Measurements from ENCODE around the gene CD93. TPM values are rescaled to one million over a fixed set of nuclear protein-coding genes. Genes with fewer than 3 reads are reported as not detected.

CD93 gene
- total RNA-seq, 4 donors from 2014 or later: 17.3 to 22.2 (median 21.1) TPM

DNA sequence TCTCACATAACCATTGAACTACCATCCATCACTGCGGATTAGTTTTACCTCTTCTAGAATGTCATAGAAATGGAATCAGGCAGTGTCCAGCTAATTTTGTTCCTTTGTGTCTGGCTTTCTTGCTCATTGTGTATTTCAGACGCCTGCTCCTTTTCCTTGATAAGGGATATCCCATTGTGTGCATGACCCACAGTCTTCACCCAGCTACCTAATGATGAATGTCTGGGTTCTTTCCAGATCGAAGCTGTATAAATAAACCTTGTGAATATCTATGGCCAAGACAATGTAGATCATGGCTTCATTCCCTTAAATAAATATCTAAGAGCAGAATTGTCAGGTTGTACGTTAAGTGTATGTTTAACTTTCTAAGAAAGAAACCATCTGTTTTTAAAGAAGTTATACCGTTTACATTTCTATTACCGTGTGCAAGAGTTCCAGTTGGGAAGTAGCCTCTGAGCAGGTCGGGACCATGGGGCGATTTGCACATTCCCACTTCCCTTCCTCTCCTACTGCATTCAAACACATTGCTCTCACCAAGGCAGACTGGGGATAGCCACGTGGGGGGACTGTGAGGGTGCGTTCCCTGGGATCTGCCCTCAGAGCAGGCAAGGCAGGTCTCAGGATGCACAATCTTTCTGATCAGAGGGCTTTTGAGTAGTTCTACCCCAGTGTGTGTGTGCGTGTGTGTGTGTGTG, 13.1 kb downstream of the CD93 start:
- Histone ChIP-seq H3K4me1 (peaks cover 0 to 5% of the 10 kb centered on the region in 2 donors), H3K27me3 (no peaks in the 10 kb centered on the region), H3K36me3 (no peaks in the 10 kb centered on the region), H3K4me3 (no peak overlapping the region), H3K9me3 (no peaks in the 10 kb centered on the region), H3K27ac (no peak overlapping the region)
- DNase-seq (no peak), ATAC-seq (no peak)
- TF ChIP-seq POLR2A (IDR thresholded peaks at IDR 0.05) (no peak), CTCF (IDR thresholded peaks at IDR 0.05 in 4 of 5, conservative IDR thresholded peaks at IDR 0.05 in 1 of 5) (no peak)
- in situ Hi-C loops (cut with MboI; ENCODE audit: low sequenced_read_pairs in 4 of 4): no loop called here
- intact Hi-C loops (cut with DNase I; ENCODE audit: low total_unique reads): no loop called here

DNA sequence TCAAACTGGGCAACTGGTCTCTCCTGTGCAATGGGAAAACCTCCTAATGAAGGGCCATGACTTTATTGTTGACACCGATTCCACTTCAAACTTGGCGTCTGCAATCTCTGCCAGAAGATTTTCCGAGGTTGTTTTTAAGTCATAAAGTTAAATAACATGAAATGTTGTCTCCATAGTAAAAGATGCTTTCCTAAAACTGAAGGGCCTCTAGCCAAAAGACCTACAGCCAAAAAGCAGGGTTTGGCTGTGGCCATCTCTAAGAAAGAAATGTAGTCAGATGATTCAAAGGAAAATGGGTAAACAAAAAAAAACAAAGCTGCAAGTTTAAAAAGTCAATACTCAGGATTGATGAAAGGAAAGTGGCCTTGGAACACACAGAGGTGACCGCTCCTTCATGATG, 14.1 kb downstream of the CD93 start:
- no peaks in the 10 kb centered on the region for H3K27me3 ChIP-seq
- no peak for TF ChIP-seq POLR2A (IDR thresholded peaks at IDR 0.05)
- no peak for TF ChIP-seq CTCF (IDR thresholded peaks at IDR 0.05 in 4 of 5, conservative IDR thresholded peaks at IDR 0.05 in 1 of 5)
- H3K4me3 ChIP-seq: no peak overlapping the region
- H3K36me3 ChIP-seq: no peaks in the 10 kb centered on the region
- no peaks in the 10 kb centered on the region for H3K4me1 ChIP-seq
- intact Hi-C loops (cut with DNase I; ENCODE audit: low total_unique reads): no loop called here
- H3K27ac ChIP-seq: no peak overlapping the region
- no peak for DNase-seq
- no peak for ATAC-seq
- in situ Hi-C loops (cut with MboI; ENCODE audit: low sequenced_read_pairs in 4 of 4): no loop called here
- no peaks in the 10 kb centered on the region for H3K9me3 ChIP-seq

DNA sequence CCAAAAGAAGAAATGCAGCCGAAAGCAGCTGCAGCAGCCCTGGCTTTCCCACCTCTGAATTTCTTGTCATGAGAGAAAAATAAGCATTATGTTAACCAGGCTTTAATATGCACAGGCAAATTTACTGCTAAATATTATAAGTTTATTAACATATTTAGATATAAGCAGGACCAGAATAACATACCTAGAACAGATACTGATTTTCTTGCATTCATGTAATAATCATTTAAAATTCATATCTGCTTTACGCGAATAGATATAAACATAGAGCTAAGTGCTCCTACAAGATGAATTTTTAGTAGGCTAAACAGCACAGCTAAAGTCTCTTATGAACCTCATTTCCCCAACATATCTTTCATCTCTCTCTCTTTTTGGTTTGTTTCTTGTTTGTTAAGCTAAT, 14.7 kb downstream of the CD93 start:
- no peaks in the 10 kb centered on the region for H3K27me3 ChIP-seq
- no peak overlapping the region for H3K27ac ChIP-seq
- no peaks in the 10 kb centered on the region for H3K36me3 ChIP-seq
- in situ Hi-C loops (cut with MboI; ENCODE audit: low sequenced_read_pairs in 4 of 4): no loop called here
- no peaks in the 10 kb centered on the region for H3K9me3 ChIP-seq
- ATAC-seq (no peak), DNase-seq (no peak)
- no peak overlapping the region for H3K4me3 ChIP-seq
- H3K4me1 ChIP-seq: no peaks in the 10 kb centered on the region
- intact Hi-C loops (cut with DNase I; ENCODE audit: low total_unique reads): no loop called here
- TF ChIP-seq CTCF (IDR thresholded peaks at IDR 0.05 in 4 of 5, conservative IDR thresholded peaks at IDR 0.05 in 1 of 5): no peak
- TF ChIP-seq POLR2A (IDR thresholded peaks at IDR 0.05): no peak

DNA sequence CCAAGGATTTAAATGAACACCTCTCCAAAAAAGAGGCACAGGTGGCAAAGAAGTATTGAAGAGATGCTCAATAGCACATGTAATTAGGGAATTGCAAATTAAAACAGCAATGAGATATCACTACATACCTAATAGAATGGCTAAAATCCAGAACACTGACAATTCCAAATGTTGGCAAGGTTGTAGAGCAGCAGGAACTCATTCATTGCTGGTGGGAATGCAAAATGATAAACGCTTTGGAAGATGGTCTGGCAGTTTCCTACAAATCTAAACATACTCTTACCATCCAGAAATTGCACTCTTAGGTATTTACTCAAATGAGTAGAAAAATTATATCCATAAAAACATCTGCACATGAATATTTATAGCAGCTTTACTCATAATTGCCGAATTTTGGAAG, 17.0 kb downstream of the CD93 start:
- Histone ChIP-seq H3K4me1 (no peaks in the 10 kb centered on the region), H3K4me3 (no peak overlapping the region), H3K9me3 (no peaks in the 10 kb centered on the region), H3K27ac (no peak overlapping the region), H3K36me3 (no peaks in the 10 kb centered on the region), H3K27me3 (no peaks in the 10 kb centered on the region)
- intact Hi-C loops (cut with DNase I; ENCODE audit: low total_unique reads) (no loop called here), in situ Hi-C loops (cut with MboI; ENCODE audit: low sequenced_read_pairs in 4 of 4) (no loop called here)
- no peak for DNase-seq
- TF ChIP-seq POLR2A (IDR thresholded peaks at IDR 0.05): no peak
- no peak for TF ChIP-seq CTCF (IDR thresholded peaks at IDR 0.05 in 4 of 5, conservative IDR thresholded peaks at IDR 0.05 in 1 of 5)
- ATAC-seq: no peak

- TF ChIP-seq CTCF (IDR thresholded peaks at IDR 0.05 in 4 of 5, conservative IDR thresholded peaks at IDR 0.05 in 1 of 5) (no peak), POLR2A (IDR thresholded peaks at IDR 0.05) (no peak)
- no peaks in the 10 kb centered on the region for H3K36me3 ChIP-seq
- no peaks in the 10 kb centered on the region for H3K27me3 ChIP-seq
- H3K4me1 ChIP-seq: peaks cover under 1 to 1% of the 10 kb centered on the region in 2 donors
- H3K4me3 ChIP-seq: no peak overlapping the region
- H3K9me3 ChIP-seq: no peaks in the 10 kb centered on the region
- in situ Hi-C loops (cut with MboI; ENCODE audit: low sequenced_read_pairs in 4 of 4): no loop called here
- DNase-seq: no peak
- no peak overlapping the region for H3K27ac ChIP-seq
- intact Hi-C loops (cut with DNase I; ENCODE audit: low total_unique reads): no loop called here
- no peak for ATAC-seq
Observed at GRCh38 chr20:23068283-23068682, 17.8 kb downstream of the CD93 start.
